ENCODE results near the gene CUX1. TPM values are rescaled to one million over a fixed set of nuclear protein-coding genes. Genes with fewer than 3 reads are reported as not detected.

The CUX1 gene
- polyA plus RNA-seq, 1 donor = 43.6 TPM

DNA sequence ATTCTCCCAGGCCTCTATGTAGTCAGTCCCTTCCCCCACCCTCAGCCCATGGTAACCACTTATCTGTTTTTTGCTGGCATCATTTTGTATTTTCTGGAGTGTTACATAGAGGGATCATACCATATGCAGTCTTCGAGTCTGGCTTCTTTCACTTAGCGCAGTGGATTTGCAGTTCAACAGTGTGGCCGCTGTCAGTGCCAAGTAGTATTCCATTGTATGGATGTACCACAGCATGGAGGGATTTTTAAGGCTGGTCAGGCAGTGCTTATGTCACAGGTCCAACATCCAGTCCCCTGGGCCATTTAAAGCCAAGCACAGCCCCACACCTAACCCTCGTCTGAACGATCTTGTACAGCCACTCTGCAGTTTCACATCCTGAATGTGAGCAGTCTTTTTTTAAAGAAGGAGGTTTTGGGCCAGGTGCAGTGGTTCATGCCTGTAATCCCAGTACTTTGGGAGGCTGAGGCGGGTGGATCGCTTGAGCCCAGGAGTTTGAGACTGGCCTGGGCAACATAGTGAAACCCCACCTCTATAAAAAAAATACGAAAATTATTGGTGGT, 121.8 kb downstream of the CUX1 start:
- DNase-seq = no peak

DNA sequence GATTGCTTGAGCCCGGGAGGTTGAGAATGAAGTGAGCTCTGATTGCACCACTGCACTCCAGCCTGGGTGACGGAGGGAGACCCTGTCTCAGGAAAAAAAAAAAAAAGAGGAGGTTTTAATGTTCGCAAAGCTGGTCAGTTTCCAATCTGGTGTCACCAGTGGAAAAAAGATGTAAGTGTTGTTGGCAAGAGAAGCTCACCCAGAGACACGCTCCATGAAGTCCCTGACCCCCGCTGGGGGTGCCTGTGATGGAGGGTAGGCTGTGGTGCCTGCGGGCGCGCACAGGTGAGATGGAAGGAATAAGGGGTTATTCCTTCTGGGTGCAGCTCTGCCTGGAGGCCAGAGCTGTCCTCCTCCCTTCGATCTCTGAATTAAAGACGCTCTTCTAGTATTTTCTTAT, 122.7 kb downstream of the CUX1 start:
- DNase-seq = no peak

DNA sequence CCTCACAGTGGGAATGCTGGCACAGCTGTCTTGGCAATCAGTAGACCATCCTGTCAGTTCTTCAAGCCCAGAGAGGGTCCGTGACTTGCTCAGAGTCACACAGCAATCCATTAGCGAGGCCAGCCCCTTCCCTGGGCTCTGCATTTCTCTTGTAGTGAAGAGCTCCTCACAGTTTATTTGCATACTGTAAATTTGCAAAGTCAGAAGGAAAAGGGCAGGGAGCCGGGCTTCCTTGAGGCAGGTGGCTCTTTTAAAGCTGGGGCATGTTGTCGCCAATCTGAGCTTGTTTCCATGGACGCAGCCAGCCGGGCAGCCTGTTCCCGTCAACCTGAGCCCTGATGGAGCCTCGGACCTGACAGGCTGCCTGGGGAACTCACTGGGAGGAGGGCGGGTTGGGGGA, 123.4 kb downstream of the CUX1 start:
- no peak for DNase-seq

DNA sequence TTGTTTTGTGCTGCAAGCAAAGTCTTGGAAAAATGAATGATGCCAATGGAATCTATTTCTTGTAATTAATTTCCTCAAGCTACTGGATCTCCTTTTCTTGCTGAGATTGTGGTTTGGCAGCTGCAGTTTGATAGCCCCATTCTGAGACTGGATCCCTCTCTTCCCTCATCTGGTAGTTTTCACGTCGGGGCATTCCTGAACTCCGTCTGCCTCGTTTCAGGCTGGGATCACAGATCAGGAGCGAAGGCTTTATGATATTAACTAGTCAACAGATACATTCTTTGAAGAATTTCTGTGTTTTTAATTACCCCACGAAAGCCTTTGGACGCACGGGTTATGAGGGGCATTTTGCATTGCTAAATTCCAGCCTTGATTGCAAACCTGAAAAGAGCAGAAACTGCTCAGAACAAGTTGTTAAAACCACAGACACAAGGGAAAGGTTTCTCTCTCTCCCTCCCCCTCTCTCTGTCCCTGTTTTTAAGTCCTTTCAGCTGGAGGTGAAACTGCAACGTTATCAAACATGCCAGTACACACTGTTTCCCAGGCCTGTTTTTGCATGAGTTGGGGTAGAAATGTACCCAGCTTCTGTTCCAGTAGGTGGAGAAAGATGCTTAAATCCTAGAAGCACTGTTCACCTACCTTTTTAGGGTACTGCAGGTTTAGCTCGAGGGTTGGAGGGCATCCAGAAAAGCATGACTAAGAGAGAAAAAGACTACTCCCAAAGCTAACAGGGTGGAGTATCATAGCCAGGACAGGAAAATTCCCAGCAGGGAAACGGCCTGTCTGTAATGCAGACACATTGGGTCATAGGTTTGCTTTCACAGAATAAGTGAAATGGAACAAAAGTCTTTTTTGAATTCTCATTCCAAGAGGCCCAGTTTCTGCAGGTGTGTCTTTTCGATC, 124.3 kb downstream of the CUX1 start:
- DNase-seq = no peak

DNA sequence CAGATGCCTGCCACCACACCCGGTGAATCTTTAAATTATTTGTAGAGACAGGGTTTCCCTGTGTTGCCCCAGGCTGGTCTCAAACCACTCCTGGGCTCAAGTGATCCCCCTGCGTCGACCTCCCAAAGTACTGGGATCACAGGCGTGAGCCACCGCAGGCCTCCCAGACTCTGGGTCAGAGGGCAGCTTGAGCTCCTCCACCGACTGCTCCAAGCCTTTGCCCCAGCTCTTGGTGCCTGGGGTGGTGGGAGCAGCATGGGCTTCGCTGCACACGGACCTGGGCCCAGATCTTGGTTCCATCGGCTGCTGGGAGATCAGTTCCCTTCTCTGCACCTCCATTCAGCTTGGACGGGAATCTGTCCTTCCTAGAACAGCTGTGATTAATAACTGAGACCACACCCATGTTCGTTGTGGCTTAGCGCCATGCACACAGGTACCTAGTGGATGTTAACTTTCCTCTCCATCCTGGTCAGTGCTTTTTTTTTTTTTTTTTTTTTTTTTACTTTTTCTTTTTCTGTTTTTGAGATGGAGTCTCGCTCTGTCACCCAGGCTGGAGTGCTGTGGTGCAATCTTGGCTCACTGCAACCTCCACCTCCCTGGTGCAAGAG, 125.3 kb downstream of the CUX1 start:
- DNase-seq = no peak

DNA sequence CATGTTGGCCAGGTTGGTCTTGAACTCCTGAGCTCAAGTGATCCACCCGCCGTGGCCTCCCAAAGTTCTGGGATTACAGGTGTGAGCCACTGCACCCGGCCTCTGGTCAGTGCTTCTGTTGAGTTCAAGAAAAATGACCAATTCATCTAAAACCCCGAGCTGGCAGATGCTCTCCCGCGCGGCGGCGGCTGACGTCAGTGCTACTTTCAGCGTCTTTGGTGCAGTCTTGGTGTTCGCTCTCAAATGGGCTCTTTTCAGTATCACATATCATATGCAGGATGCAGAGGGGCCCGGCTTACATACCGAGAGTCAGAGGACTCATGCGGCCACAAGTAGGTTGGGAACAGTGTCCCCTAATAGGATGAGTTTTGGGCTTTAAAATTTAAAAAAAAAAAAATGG, 125.9 kb downstream of the CUX1 start:
- DNase-seq = no peak

DNA sequence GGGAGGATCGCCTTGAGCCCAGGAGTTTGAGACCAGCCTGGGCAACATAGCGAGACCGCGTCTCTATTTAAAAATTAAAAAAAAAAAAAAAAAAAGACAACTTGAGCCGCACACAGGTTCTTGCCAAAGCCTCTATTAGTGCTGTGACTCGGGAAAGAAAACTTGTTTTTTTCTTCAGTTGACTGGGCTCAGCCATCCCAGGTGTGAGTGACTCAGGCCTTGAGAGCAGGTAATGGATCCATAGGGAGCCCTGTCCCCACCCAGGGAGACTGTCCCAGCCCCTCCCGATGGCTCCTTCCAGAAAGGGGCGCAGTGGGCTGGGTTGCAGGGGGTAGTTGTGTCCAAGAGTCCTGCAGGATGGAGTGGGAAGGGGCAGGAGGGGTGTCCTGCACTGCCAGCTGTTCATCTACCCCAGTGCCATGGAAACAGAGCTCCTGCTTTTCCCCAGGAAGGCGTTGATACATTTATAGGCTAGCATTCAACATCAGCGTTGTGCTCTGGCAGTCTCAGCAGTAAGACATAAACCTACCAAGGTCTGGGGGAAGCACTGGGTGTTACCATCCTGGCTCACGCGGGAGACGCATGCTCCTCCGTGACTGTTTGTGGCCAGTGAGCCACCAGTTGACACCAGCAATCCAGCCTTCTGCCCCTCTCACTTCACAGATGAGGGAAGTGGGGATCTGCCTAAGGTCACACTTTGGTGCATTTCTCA, 126.6 kb downstream of the CUX1 start:
- DNase-seq = no peak

DNA sequence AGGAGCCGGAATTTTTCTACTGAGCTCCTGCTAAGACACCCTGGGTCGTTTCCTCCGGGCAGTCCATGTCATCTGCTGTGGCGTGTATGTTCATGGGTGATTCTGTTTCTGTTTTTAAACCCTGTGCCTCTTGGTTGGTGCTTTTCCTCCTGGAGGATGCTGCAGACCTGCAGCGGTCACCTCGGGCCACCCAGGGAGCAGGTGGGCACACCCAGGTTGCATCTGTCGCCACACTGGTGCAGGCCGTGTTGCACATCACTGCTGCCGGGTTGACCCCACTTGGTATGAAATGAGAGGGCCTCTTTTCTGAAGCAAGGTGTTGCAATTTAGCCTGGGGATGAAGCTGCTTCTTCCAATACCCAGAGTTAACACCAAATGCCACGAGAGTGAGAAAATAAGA, 127.2 kb downstream of the CUX1 start:
- no peak for DNase-seq

DNA sequence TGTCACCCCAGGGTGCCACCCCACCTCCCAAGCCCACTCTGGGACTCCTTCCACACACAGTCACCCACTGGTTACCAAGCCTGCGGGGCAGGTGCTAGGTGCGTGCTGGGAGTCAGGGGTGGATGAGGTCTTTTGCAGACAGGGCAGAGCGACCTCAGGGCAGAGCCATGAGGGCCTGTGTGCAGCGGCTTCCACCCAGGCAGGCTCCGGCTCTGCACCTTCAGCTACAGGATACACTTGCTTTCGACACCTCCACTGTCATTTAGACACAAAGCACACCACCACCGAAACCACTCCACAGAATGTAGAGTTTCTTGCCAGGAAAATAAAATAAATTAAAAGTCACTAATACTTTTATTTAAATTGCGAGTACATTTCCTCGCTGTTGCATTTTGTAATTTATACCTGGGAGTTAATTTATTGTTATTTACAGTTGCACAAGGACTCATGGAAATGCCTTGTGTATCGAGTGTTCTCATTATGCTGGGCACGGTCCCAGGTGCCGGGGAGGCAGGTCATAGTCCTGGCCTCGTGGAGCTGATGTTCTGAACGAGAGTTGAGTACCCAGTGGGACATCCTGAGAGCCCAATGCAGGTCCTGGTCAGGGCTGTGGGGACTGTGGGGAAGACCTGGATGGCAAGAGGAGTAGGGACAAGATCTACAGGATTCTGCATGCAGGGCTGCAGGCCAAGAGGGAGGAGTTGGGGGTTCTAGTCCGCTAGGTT, 127.8 kb downstream of the CUX1 start:
- DNase-seq = no peak

DNA sequence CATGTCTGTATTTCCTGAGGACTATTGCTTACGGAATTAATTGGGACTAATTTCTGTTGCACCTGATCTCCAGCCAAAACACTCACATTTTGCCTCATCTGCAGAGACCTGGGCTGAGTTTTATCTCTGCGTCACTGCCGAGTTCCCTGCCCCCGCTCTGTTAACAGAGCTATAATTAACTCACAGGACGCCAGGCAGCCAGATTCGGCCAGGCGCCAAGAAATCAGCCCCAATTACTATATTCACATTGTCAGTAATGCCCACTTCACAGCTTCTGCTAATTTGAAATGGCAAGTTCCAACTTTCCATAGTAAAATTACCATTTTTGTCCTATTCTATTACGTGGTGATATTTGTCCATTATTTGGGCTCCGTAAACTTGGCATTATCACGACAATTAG, 130.5 kb downstream of the CUX1 start:
- DNase-seq = no peak

DNA sequence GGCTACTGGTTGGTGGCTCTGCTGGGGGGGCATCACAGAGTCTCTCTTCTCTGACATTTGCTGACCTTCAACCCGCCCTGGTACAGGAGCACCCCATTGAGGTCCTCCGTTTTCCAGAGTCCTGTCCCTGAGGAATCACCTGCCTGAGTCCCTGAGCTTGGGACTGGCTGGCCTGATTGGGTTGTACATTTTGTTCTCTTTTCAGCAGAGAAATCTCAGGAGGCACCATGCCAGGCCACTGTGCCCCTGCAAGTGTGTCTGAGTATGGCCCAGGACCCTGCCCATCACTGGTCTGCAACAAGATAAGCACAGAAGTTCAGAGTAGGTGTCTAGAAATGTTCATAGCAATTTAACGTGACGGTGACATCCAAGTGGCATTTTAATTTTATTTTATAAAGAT, 131.2 kb downstream of the CUX1 start:
- no peak for DNase-seq

DNA sequence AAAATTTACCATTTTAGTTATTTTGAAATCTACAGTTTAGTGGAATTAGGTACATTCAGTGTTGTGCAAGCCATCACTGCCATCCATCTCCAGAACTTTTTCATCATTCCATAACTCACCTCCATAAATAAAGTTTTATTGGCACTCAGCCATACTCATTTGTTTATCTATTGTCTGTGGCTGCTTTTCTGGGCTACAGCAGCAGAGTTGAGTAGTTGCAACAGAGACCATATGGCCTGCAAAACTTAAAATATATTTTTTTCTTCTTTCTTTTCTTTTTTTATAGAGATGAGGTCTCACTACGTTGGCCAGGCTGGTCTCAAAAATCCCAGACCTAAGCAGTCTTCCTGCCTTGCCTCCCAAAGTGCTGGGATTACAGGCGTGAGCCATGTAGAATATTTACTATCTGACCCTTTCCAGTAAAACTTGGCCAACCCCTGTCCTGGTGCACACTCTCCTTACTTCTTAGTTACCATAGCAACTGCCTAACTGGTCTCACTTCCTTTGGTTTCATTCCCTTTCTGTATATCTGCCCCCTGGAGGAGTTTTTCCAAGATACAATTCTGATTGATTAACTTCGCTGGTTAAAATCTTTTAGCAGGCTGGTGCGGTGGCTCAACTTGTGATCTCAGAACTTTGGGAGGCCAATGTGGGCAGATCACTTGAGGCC, 133.2 kb downstream of the CUX1 start:
- DNase-seq = no peak

DNA sequence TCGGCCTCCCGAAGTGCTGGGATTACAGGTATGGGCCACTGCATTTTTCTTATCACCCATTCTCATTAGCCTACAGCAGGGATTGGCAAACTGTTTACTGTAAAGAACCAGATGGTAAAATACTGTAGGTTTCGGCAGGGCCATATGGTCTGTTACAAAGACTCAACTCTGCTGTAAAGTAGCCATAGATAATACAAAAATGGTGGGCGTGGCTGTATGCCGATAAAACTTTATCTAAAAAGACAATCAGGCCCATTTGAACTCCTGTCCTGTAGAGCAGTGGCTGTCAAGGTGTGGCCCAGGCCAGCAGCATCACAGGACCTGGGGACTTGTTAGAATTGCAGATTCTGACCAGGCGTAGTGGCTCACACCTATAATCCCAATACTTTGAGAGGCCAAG, 134.3 kb downstream of the CUX1 start:
- DNase-seq = no peak

DNA sequence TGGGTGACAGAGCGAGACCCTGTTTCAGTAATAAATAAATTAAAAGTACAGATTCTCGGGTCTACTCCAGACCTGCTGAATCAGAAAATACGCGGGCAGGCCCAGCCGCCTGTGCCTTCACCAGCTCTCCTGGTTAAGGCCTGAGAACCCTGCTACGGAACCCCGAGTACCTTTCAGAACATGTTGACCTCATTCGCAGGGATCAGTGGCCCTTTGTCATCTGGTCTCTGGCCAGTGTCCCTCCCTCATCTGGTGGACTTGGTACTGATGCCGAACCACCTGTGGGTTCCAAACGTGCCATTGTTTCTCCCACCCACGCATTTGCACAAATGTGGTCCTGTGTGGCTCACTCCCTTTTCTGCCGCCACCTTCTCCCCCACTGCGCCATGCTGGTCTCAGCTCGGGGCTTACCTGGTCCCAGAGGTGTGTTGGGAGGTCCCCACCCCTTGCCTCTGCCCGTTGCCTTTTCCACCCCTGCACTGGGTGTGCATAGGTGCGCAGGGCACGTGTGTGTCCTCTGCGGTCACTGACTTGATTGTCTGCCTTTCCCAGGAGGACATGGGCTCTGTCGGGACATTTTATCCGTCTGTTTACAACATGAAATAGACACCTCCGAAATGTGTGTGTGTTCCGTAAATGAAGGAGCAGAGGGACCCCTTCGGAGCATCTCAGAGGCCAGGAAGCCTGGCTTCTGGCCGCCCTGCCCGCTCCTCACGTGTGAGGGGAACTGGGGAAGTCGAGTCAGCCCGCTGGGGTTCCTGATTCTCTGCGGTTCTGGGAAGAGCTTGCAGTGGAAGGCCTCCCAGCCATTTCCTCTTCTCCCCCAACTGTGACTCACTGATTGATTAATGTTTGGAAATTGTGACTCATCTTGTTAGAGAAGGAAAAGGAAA, 135.2 kb downstream of the CUX1 start:
- no peak for DNase-seq

DNA sequence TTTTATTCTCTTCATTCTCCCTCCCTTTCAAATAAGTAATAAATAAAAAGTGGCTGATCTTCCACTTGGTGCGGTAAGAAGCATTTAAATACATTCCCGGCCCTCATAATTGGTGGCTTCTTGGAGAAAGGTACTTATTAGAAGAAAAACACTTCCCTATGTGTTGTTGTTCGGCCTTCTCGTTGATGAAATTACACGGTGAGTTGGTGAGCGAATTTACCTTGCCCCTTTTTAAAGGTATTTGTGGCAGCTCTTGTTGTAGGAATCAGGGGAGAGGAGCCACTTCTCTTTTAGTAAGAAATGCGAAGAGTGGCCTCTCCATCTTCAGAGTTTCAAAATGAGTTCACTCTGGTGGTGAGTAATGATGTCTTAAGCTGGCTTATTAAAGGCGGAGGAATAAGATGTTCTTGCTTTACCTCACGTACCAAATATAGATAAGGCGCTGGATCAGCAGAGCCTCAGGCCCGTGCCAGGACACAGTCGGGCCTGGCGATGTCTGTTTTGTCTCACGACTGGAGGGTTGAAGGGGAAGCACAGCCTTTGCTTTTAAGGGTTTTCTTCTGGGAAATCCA, 135.9 kb downstream of the CUX1 start:
- no peak for DNase-seq

DNA sequence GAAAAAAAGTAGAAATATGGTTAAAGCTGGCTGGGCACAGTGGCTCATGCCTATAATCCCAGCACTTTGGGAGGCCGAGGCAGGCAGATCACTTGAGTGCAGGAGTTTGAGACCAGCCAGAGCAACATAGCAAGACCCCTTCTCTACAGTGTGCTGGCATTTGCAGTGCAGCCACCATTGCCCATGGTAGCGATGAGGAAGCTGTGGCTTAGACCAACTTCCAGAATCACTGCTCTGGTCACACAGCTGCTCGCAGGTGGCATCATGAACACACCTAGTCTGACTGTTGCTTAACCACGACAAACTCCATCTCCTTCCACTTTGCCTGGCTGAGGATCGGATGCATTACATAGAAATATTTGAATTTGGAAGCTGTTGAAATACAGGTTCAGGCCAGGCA, 137.1 kb downstream of the CUX1 start:
- DNase-seq = no peak

DNA sequence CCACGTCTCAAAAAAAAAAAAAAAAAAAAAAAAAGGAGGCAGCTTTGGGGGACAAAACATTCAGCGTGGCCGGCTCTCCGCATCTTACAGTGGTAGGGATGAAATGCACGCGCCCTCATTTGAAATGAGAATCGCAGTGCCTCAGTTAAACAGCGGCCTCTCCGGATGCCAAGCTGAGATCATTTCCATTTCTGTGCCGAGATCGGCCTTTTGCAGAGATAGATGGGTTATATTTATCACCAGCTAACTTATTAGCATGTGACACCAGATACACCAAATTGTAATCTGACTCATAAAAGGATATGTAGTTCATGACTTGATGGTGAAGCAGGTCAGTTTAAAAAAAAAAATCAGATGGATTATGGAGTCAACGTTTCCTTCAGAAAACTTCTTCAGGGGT, 138.7 kb downstream of the CUX1 start:
- no peak for DNase-seq

DNA sequence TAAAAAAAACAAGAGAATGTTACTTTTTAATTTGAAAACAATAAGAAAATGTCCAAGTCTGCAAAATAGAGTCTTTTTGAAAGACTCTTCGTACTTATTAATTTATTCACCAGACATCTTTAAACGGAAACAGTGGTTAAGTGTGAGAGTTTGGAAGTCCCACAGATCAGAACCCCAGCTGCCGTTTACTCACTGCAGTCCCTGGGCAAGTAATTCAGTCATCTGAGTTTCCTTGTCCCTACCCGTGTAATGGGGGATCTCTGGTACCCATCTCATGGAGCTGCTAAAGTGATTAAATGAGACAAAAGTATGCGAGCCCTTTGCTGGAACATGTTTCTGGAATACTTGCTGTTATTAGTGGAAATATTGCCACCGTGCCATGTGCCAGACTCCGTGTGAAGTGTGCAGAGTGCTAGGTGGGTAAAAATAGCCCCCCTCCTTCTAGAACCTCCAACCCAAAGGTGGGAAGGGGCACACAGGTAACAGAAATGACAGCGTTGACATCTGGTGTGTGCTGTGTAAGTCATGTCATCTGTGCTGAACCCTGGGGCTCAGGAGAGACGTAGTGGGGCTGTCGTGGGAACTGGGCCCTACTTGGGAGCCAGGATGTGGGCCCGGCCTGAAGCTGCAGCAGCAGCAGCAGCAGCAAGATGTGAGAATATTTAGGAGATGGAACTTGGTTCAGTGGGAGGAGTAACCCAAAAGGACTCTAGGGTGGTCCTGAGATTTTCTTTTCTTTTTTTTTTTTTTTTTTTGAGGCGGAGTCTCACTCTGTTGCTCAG, 140.5 kb downstream of the CUX1 start:
- no peak for DNase-seq

DNA sequence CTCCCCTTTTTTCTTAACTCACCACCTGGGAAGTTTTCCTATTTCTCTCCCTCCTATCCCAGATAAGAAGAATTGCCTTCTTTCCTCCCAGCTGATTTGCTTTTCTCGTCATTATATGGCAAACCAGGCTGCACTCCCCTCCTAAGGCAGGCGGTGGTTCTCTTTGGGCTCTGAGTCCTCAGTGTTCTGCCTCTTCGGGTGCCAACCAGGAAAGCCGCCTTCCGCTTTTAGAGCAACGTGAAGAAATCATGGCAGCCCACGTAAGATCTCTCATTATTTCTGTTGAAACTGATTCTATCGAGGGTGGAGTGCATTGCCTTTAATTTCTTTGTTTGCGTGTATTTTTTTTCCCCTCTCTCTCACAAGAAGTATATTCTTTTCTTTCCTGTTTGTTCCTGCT, 141.9 kb downstream of the CUX1 start:
- no peak for DNase-seq

DNA sequence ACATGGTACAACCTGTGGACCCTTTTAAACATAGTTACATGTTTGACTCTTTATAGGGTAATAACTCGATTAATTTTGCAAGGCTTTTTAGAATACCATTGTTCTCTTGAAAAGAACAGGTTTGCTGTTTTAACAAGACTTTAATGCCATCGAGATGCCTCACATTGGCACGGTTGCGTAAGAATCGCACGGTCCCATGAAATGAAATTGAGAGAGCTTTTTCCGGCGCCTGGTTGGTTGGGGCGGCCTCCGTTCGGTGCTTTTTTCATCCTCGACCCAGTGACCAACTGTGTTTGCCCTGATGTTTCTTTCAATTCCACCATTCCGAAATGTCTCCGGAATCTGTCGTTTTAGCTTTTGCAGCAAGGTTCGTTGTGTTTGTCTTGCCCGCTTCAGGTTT, 142.4 kb downstream of the CUX1 start:
- no peak for DNase-seq
